Measurements from ENCODE around the gene TERC.

The TERC gene

DNA sequence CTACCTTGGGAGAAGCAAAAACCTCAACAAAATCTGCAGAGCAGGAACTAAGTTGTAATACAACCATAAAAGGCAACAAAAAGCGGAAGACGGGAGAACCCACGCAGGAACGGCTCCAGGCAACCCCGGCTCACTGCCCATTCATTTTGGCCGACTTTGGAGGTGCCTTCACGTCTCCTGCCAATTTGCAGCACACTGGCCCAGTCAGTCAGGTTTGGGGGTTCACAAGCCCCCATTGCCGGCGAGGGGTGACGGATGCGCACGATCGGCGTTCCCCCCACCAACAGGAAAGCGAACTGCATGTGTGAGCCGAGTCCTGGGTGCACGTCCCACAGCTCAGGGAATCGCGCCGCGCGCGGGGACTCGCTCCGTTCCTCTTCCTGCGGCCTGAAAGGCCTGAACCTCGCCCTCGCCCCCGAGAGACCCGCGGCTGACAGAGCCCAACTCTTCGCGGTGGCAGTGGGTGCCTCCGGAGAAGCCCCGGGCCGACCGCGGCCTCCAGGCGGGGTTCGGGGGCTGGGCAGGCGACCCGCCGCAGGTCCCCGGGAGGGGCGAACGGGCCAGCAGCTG is 463 bp downstream of the TERC start:
- Histone ChIP-seq H3K27ac (ENCODE audit: low read length) (no peak overlapping the region), H3K27me3 (ENCODE audit: control insufficient read depth, insufficient read depth, low read length) (no peaks in the 10 kb centered on the region), H3K9ac (ENCODE audit: low read length) (peak overlapping the region; percentile 69), H3K4me3 (ENCODE audit: low read length) (peak overlapping the region; percentile 68), H3K9me3 (ENCODE audit: control insufficient read depth, low read depth, low read length) (no peaks in the 10 kb centered on the region), H3K4me1 (ENCODE audit: control insufficient read depth, low read depth, low read length) (no peaks in the 10 kb centered on the region), H3K36me3 (ENCODE audit: control insufficient read depth, low read depth, low read length) (no peaks in the 10 kb centered on the region)

DNA sequence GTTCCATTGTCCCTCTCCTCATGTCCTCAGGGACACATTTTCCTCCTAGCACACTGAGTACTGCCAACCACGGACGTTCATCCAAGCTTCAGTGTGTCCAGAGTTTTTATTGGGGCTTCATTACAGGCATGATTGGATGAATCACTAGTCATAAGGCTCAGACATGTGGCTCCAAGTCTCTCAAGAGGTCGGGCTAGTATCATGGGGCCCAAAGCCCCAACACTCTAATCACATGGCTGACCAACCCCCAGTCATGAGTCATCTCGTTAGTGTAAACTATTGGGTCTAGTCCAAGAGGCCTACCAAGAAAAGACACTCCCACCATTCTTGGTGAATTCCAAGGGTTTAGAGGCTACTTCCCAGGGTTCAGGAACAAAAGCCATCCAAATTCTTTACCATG is 4.4 kb downstream of the TERC start:
- Histone ChIP-seq H3K9me3 (ENCODE audit: control insufficient read depth, low read depth, low read length) (no peaks in the 10 kb centered on the region), H3K27ac (ENCODE audit: low read length) (no peak overlapping the region), H3K27me3 (ENCODE audit: control insufficient read depth, insufficient read depth, low read length) (no peaks in the 10 kb centered on the region), H3K9ac (ENCODE audit: low read length) (no peak overlapping the region), H3K36me3 (ENCODE audit: control insufficient read depth, low read depth, low read length) (no peaks in the 10 kb centered on the region), H3K4me1 (ENCODE audit: control insufficient read depth, low read depth, low read length) (no peaks in the 10 kb centered on the region), H3K4me3 (ENCODE audit: low read length) (no peak overlapping the region)

DNA sequence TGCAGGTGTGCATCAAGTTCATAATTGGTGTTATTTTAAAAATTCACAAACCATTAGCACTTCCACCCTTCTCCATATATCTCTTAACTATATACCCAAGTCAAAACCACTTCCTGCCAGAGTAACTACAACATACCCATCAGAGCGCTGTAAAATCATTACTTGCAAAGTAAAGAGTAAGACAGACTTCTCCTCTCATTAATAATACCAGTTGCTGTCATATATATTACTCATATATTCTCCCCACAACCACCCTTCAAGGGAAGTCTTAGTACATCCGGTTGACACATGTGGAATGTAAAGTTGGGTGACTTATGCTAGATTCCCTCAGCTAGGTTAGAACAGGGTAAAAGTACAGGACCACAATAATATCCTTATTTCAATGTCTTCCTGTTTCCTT is 5.6 kb downstream of the TERC start:
- Histone ChIP-seq H3K9me3 (ENCODE audit: control insufficient read depth, low read depth, low read length) (no peaks in the 10 kb centered on the region), H3K4me1 (ENCODE audit: control insufficient read depth, low read depth, low read length) (no peaks in the 10 kb centered on the region), H3K27ac (ENCODE audit: low read length) (no peak overlapping the region), H3K4me3 (ENCODE audit: low read length) (no peak overlapping the region), H3K27me3 (ENCODE audit: control insufficient read depth, insufficient read depth, low read length) (no peaks in the 10 kb centered on the region), H3K9ac (ENCODE audit: low read length) (no peak overlapping the region), H3K36me3 (ENCODE audit: control insufficient read depth, low read depth, low read length) (no peaks in the 10 kb centered on the region)

DNA sequence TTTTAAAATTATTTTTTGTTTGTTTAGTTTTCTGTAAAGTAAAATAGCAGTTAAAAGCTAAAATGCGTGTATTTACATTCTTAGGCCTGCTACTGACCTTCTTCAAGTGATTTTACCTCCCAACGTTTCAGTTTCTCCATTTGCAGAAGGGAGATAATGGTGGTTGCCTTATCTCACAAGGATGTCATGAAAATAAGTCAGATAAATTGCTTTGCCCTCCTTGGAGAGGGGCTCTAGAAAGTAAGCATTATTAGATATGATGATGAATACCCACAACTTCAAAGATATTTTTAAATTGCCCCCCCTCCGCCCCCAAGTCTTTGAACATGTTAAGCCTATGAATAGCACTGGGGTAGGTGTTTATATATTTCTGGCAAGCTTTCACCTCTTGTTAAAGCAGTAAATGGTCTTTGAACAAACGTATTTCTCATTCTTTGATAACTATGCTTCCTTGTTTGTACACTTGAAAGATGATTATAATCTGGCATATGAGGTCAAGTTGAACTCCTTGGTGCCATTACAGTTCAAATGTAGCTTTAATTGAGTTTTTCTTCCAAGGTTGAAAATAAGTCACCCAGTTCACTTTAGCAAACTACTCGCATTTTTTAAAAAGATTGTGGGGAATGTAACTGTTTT is 6.4 kb downstream of the TERC start:
- no peak overlapping the region for H3K4me3 ChIP-seq (ENCODE audit: low read length)
- H3K36me3 ChIP-seq (ENCODE audit: control insufficient read depth, low read depth, low read length) = no peaks in the 10 kb centered on the region
- no peaks in the 10 kb centered on the region for H3K27me3 ChIP-seq (ENCODE audit: control insufficient read depth, insufficient read depth, low read length)
- no peaks in the 10 kb centered on the region for H3K9me3 ChIP-seq (ENCODE audit: control insufficient read depth, low read depth, low read length)
- H3K27ac ChIP-seq (ENCODE audit: low read length) = no peak overlapping the region
- H3K9ac ChIP-seq (ENCODE audit: low read length) = no peak overlapping the region
- no peaks in the 10 kb centered on the region for H3K4me1 ChIP-seq (ENCODE audit: control insufficient read depth, low read depth, low read length)

DNA sequence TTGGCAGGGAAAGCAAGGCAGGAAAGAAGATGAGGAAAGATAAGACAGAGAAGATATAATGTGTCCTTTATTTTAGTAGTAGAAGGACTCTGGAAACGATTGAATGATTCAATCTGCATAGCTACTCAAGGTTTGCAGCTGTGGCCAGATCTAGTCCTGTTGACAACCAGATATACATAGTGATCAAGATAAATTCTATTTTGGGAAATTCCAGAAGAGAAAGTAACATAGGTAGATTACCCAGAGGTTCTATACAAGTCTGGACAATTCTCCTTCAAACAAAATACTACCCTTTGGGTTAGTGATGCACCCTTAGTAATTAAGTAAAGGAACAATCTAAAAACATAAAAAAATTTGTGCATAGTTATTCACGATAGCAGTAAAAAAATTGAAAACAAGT is 9.4 kb downstream of the TERC start:
- Histone ChIP-seq H3K27ac (ENCODE audit: low read length) (no peak overlapping the region), H3K9me3 (ENCODE audit: control insufficient read depth, low read depth, low read length) (no peaks in the 10 kb centered on the region), H3K4me1 (ENCODE audit: control insufficient read depth, low read depth, low read length) (no peaks in the 10 kb centered on the region), H3K36me3 (ENCODE audit: control insufficient read depth, low read depth, low read length) (no peaks in the 10 kb centered on the region), H3K4me3 (ENCODE audit: low read length) (no peak overlapping the region), H3K9ac (ENCODE audit: low read length) (no peak overlapping the region), H3K27me3 (ENCODE audit: control insufficient read depth, insufficient read depth, low read length) (no peaks in the 10 kb centered on the region)

DNA sequence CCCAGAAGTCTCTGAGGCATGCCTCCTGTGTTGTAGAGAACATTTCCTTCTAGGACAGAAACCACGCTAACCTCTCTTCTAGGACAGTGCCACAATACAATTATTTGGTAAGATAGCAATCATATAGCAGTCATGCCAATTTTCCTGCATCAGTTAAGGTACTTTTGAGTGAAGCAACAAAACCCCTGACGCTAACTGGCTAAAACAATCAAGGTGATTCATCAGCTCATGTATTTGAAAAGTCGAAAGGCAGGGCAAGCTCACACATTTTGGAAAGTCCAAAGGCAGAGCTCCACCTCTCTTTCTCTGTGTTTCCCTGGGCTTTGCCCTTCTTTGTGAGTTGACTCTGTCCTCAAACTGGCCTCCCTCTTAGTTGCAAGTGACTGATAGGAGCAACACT is 10.1 kb downstream of the TERC start:
- H3K9ac ChIP-seq (ENCODE audit: low read length) = no peak overlapping the region

DNA sequence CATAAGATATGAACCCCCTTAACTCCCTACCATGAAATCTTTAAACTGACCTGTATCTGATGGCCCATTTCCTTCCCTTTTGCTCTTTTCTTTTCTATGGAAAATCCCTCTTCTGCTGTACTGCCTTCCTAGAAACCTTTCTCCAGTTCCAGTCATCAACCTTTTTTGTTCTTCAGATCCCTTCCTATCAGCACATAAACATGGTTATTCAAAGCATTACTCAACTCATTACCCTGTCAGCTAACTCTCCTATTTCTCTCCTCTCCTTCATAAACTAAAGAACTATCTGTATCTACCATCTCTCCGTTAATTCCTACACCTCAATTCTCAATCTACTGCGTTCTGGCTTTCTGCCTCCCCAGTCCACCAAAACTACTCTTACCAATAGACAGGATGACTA is 13.0 kb downstream of the TERC start:
- no peaks in the 10 kb centered on the region for H3K27me3 ChIP-seq (ENCODE audit: control insufficient read depth, insufficient read depth, low read length)
- H3K4me3 ChIP-seq (ENCODE audit: low read length) = no peak overlapping the region
- no peak overlapping the region for H3K9ac ChIP-seq (ENCODE audit: low read length)
- H3K36me3 ChIP-seq (ENCODE audit: control insufficient read depth, low read depth, low read length) = no peaks in the 10 kb centered on the region
- H3K27ac ChIP-seq (ENCODE audit: low read length) = no peak overlapping the region
- no peaks in the 10 kb centered on the region for H3K9me3 ChIP-seq (ENCODE audit: control insufficient read depth, low read depth, low read length)
- H3K4me1 ChIP-seq (ENCODE audit: control insufficient read depth, low read depth, low read length) = no peaks in the 10 kb centered on the region

More for the DNA sequence above, 10.1 kb downstream of the TERC start:
- Histone ChIP-seq H3K36me3 (ENCODE audit: control insufficient read depth, low read depth, low read length) (no peaks in the 10 kb centered on the region), H3K4me1 (ENCODE audit: control insufficient read depth, low read depth, low read length) (no peaks in the 10 kb centered on the region), H3K9me3 (ENCODE audit: control insufficient read depth, low read depth, low read length) (no peaks in the 10 kb centered on the region), H3K4me3 (ENCODE audit: low read length) (no peak overlapping the region), H3K27me3 (ENCODE audit: control insufficient read depth, insufficient read depth, low read length) (no peaks in the 10 kb centered on the region), H3K27ac (ENCODE audit: low read length) (no peak overlapping the region)

DNA sequence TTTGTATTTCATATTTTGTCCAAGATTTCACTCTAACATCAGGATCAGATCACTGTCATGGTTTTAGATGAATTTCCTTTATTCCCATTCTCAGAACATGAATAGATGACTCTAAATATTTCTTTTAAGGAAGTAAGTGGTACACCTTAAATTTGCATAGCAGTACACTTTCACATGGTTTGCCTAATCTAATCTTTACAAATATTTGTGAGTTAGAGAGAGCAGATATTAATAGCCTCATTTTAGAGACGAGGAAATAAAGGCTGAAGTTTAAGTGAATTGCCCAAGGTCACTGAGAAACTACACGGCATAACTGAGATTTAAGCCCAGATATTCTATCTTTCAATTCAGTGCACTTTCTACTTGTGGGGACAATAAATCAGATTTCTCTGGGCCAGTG is 14.2 kb downstream of the TERC start:
- Histone ChIP-seq H3K9me3 (ENCODE audit: control insufficient read depth, low read depth, low read length) (no peaks in the 10 kb centered on the region), H3K9ac (ENCODE audit: low read length) (no peak overlapping the region), H3K4me3 (ENCODE audit: low read length) (no peak overlapping the region), H3K36me3 (ENCODE audit: control insufficient read depth, low read depth, low read length) (no peaks in the 10 kb centered on the region), H3K4me1 (ENCODE audit: control insufficient read depth, low read depth, low read length) (no peaks in the 10 kb centered on the region), H3K27ac (ENCODE audit: low read length) (no peak overlapping the region), H3K27me3 (ENCODE audit: control insufficient read depth, insufficient read depth, low read length) (no peaks in the 10 kb centered on the region)

DNA sequence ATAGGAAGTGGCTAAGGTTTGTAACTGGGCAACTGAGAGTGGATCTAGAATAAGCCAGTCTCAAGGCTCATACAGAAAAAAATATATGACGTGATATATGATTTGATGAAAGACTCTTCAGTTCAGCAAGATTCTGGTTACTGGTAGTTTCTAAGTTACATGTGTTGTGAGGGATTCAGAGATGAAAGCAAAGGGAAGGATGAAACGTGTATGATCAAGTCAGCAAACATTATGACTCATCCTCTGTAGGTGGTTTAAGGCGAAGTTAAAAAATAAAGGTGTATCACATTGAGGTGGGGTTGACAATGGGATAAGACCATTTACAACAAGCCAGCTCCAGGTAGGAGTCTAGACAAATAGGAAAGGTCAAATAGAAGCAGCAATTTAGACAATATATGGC is 16.2 kb downstream of the TERC start:
- no peaks in the 10 kb centered on the region for H3K9me3 ChIP-seq (ENCODE audit: control insufficient read depth, low read depth, low read length)
- peaks cover 8% of the 10 kb centered on the region for H3K4me1 ChIP-seq (ENCODE audit: control insufficient read depth, low read depth, low read length)
- no peak overlapping the region for H3K9ac ChIP-seq (ENCODE audit: low read length)
- no peak overlapping the region for H3K27ac ChIP-seq (ENCODE audit: low read length)
- no peaks in the 10 kb centered on the region for H3K27me3 ChIP-seq (ENCODE audit: control insufficient read depth, insufficient read depth, low read length)
- H3K4me3 ChIP-seq (ENCODE audit: low read length) = no peak overlapping the region
- no peaks in the 10 kb centered on the region for H3K36me3 ChIP-seq (ENCODE audit: control insufficient read depth, low read depth, low read length)

DNA sequence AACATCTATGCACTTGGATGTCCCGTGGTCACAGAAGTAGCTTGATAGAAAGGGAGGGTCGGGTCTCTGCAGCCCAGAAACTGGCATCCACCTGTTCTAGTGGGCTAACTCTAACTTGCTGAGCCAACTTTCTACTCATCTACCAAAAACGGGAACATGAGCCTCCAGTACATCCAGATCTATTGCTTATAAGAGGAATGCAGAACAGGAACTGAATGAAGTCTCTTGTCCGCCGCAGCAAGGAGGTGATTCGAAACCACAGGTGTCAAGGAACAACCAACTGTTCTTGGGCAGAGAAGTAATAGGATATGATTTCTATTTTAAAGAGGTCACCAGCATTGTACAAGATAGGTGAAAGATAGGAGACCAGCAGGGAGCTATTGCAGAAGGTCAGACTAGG is 17.9 kb downstream of the TERC start:
- Histone ChIP-seq H3K4me3 (ENCODE audit: low read length) (no peak overlapping the region), H3K27me3 (ENCODE audit: control insufficient read depth, insufficient read depth, low read length) (no peaks in the 10 kb centered on the region), H3K4me1 (ENCODE audit: control insufficient read depth, low read depth, low read length) (peaks cover 12% of the 10 kb centered on the region), H3K36me3 (ENCODE audit: control insufficient read depth, low read depth, low read length) (no peaks in the 10 kb centered on the region), H3K9ac (ENCODE audit: low read length) (no peak overlapping the region), H3K27ac (ENCODE audit: low read length) (no peak overlapping the region), H3K9me3 (ENCODE audit: control insufficient read depth, low read depth, low read length) (no peaks in the 10 kb centered on the region)

DNA sequence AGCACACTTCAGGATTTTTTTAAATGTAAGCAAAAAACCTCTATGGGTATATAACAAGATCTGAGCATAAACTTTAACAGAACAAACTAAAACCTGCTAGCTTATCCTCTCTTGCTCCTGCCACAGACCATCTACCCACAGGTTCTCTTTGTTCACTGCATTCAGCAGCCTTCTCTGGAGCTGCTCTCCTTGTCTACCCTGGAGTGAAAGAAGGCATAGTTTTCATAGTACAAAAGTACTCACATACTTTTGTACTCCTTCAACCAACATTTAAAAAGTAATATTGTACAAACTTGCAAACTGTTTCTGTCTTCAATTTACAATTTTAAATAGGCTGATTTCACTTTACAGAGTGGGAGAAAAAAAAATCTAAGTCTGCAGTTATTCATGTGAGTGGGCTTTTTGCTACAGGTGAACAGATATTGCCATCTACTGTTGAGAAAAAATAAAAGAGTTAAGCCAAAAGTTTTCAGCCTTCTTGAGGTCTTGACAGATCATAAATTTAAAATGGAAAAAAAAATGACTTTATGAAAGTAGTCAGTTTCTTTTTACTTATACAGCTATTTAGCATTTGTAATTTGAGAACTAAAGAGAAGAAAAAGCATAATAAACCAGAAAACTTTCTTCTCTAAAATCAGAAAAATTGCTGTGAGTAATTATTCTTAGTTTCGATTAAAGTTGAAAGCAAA is 20.4 kb downstream of the TERC start:
- Histone ChIP-seq H3K36me3 (ENCODE audit: control insufficient read depth, low read depth, low read length) (no peaks in the 10 kb centered on the region), H3K9me3 (ENCODE audit: control insufficient read depth, low read depth, low read length) (no peaks in the 10 kb centered on the region), H3K27me3 (ENCODE audit: control insufficient read depth, insufficient read depth, low read length) (no peaks in the 10 kb centered on the region), H3K27ac (ENCODE audit: low read length) (no peak overlapping the region), H3K9ac (ENCODE audit: low read length) (no peak overlapping the region), H3K4me1 (ENCODE audit: control insufficient read depth, low read depth, low read length) (peaks cover 13% of the 10 kb centered on the region), H3K4me3 (ENCODE audit: low read length) (no peak overlapping the region)

DNA sequence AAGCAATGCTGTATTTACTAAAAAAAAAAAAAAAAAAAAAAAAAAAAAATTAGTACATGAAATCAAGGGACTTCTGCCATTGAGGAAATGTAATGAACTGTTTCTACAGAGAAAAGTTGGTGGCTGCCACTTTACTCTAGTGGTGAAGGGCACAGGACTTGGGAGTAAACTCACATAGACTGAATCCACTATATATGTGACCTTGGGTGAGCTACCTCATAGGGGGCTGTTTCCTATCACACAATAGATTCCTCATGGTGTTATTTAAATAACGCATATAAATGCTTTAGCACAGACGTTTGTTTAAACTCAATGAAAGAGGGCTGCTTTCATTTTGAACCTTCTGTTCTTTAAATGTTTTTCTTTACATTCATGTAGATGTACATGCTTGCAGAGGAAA is 25.8 kb downstream of the TERC start:
- Histone ChIP-seq H3K9me3 (ENCODE audit: control insufficient read depth, low read depth, low read length) (peaks cover 11% of the 10 kb centered on the region), H3K4me3 (ENCODE audit: low read length) (no peak overlapping the region), H3K27ac (ENCODE audit: low read length) (no peak overlapping the region), H3K4me1 (ENCODE audit: control insufficient read depth, low read depth, low read length) (peaks cover 14% of the 10 kb centered on the region), H3K36me3 (ENCODE audit: control insufficient read depth, low read depth, low read length) (no peaks in the 10 kb centered on the region), H3K9ac (ENCODE audit: low read length) (no peak overlapping the region), H3K27me3 (ENCODE audit: control insufficient read depth, insufficient read depth, low read length) (no peaks in the 10 kb centered on the region)
